Activated CD8-positive, alpha-beta memory T cell treated with anti-CD3 and anti-CD28 coated beads, Interleukin-2, amount 50 U/mL, for 4 hours (primary cell): Measurements from ENCODE around the gene NUP62.
"Not testable (repeated sequence)": the region's sequence is repeated elsewhere in the genome, so short reads cannot be mapped to it uniquely, and the experiment has no call there.

Experiments used
- DNase-seq: peaks from one replicate; pipeline ENCODE4 v3.0.0-alpha.2; 2020

The NUP62 gene

DNA sequence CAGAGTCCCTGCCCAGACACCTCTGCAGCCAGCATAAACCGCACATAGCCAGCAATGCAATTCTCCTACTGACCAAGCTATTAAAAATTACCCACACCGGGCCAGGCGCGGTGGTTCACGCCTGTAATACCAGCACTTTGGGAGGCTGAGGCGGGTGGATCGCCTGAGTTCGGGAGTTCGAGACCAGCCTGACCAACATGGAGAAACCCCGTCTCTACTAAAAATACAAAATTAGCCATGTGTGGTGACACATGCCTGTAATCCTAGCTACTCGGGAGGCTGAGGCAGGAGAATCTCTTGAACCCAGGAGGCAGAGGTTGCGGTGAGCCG lies 4.5 kb downstream of the NUP62 start:
- not testable (repeated sequence) for DNase-seq

DNA sequence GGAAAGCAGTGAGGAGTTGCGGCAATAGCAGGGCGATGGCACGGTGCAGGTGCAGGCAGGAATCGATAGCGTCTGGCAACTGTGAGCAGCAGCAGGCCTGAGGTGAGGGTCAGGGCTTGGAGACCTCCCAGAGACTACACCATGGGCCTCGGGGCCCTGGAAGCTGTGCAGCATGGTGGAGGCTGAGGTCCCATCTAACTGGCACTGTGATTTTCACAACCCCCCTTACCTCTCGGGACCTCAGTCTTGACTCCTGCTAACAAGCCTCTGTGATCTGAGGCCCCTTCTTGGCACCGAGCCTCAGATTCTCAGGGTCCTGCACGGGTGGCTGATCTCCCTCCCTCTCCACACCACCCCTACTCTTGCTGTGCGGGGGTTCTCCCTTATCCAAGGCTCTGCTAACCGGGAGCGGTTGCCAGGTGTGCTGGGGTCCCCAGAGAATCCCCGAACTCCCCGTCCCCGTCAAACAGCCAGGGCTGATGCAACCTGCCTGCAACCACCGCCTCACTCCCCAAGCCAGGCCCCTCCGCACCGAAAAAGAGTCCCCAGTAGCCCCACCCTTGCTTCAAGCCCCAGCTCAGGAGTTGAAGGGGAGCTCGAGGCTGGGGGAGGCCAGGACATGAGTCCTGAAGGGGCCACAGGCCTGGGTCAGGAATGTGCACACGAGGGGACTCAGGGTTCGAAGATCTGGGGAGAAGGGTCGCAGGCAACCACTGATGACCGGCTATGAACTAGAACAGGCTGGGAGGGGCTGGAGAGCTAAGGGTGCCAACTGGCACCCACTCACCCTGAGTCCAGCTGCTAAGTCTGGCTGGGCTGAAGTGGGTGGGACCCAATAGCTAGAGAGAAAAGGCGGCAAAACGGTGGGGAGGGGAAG lies 5.1 kb downstream of the NUP62 start:
- DNase-seq: no peak

DNA sequence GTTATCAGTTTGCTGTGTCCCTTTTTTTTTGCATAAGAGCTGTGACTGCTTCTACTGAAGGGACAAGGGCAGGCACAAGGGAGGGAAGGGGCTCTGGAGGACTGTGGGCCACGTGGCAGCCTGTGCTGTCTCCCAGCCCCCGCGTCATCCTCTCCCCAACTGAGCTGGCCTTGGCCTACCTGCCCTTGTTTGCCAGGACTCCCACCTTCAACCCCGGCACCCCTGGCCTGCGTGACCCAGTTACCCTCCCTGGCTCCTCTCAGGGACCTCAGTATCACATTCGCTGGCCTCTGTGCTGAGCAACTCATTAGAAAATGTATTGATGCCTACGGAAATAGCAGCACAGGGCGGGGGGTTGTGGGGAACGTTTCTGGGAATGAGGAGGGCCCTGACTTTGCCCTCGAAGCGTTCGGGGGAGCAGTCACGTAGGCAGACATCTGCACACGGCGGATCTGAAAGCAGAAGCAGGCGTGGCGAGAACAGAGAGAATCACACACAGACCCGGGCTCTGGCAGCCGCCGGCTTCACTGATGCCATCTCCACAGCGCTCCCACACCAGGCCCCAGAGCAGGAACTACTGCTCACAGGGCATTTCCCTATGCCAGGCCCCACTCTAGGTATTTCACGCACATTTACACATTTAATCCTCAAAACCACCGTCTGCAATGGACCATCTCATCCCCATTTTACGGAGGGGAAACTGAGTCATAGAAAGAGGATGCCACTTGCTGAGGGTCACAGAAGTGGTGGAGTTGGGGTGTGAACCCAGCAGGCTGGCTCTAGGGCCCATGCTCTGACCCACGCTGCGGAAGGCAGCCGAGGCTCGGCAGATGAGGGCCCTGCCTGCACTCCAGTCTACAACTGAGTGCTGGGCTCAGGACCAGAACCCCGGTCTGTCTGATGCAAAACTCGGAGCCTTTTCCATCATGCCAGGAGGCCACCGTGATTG lies 6.0 kb downstream of the NUP62 start:
- no peak for DNase-seq

DNA sequence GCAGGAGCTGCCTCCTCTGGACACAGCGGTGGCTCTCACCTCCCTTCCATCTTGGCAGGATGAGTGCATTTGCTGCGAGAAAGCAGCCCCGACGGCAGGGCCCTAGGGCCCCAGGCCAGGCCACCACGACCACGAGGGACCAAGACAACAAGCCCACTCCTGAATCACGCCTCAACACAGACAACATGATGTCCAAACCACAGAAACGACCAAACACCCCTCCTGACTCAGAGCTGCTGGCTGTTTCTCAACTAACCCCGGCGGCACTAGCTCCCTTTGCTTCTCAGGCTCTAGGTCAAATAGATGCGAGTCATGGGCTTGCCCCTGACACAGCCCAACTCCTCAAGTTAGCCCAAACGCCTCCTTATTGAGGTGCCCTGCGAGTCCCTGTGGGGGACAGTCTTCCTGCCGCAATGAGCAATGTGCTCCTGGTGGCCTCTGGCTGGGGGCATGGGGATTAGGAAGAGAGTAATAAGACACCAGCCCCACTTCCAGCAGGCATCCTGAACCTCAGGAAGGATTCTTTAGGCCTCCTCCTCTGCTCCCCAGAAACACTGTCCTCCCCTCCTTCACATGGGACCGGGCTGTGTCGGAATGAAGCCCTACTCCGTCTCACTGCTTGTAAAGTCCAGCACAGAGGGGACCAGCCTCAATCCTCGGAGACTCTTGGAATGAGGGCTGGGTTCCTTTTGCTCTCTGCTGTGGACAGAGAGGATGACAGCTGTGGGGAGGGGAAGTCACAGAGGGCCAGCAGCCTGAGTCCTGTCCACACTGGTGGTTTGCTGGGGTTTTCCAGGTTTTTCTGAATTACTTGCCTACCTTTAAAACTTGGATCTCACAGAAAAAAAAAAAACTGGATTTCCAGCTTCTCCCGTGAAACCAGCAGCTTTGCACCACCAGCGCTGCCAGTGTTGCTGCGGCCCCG lies 7.2 kb downstream of the NUP62 start:
- no peak for DNase-seq

DNA sequence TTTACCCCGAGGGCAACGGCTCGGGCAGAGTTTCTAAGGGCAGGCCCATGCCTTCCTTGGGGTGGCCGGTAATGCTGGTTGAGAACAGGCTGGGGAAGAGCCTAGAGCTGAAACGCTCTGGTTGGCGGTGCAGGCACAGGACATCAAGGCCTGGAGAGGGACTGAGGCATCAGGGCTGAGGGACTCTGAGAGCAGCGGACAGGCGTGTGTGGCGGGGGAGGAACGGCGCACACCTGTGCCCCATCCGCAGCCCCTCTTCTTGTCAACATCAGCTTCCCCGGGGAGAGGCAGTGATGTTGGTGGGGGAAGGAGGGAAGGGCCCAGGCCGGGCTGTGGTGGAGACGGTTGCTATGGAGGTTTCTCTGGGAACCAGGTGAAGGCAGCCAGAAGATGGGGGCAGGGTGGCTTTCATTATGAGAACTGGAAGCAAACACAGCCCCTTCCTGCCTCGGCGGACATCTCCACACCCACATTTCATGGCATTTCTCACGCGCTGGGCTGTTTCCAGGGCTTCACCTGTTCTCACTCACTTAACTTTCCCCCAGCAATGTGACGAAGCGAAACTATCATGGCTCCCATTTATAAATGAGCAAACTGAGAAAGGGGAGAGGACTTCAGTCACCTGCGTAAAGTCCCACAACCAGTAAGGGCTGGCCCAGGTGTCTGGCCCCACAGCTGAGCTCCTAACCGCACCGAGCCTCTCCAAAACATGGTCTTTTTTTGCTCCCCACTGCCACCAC lies 8.5 kb downstream of the NUP62 start:
- DNase-seq: no peak

DNA sequence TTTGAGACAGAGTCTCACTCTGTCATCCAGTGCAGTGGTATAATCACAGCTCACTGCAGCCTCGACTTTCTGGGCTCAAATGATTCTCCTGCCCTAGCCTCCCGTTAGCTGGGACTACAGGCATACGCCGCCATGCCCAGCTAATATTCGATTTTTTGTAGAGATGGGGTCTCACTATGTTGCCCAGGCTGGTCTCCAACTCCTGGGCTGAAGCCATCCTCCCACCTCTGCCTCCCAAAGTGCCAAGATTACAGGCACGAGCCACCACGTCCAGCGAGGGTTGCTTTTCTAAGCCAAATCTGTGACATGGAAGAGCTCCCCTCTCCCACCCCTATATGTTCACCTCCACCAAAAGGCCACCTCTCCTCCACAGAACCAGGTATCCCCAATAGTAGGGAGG lies 11.2 kb downstream of the NUP62 start:
- no peak for DNase-seq

DNA sequence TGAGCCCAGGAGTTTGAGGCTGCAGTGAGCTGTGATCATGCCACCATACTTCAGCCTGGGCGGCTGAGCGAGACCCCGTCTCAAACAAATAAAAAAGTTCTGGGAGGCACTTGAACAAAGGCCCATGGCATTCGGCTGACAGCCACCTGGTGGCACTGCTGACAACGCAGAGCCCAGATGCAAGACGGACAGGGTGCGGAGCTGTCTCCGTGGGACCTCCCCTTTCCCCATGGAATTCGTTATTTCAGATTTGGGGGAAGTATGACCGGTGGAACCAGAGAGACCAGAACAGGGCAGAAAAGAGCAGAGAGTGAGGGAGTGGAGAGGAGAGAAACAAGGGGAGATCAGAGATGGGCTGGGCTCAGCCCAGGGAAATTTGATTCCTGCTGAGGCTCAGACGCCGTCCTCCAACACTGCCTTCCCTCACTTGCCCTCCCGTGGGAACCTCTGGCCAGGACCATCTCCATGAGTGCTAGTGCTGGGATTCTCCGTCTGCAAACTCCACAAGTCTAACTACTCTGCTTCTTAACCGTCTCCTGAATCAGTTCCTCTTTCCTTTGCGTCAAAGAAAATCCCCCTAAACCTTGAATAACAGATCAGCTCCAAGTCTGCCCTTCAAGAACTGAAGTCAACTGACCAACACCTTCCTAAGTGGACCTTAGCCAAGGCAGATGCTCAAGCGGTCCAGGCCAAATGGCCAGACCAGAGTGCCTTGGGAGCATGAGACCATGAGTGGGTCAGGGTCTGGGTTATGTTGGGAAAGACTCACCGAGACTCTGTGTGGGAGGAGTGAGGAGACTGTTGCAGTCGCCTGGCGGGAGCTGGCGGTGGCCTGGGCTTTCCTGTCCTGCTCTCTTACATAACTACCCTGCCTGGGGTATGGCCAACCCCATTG lies 12.2 kb downstream of the NUP62 start:
- DNase-seq: no peak

DNA sequence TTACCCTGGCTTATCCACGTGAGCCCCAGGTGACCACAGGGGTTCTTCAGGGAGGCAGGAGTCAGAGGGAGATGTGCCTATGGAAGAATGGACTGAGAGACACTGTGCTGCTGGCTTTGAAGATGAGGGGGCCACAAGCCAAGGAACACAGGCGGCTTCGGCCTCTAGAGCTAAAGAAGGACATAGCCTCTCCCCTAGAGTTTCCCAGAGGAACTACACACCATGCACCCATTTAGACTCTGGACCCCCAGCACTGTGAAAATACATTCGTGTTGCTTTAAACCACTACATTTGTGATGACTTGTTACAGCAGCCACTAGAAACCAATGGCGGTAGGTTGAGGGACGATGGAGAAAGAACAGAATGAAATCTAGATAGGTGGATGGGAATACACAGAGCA lies 14.0 kb downstream of the NUP62 start:
- DNase-seq: no peak

DNA sequence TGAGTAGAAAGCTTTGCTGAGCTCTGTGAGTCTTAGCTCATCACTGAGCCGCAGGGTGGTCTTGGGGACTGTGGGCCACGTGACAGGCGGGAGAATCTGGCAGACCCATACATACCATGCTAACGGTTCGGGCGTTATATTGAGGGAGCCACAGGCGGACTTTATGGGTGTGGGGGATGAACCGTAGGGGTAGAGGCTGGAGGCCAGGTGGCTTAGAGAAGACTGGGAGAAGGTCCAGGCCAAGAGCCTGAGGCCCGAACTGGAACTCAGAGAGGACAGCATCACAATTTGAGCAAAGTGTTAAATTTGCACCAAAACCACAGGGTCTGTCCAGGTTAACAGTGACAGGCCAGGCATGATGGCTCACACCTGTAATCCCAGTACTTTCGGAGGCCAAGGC lies 15.6 kb downstream of the NUP62 start:
- DNase-seq: no peak

DNA sequence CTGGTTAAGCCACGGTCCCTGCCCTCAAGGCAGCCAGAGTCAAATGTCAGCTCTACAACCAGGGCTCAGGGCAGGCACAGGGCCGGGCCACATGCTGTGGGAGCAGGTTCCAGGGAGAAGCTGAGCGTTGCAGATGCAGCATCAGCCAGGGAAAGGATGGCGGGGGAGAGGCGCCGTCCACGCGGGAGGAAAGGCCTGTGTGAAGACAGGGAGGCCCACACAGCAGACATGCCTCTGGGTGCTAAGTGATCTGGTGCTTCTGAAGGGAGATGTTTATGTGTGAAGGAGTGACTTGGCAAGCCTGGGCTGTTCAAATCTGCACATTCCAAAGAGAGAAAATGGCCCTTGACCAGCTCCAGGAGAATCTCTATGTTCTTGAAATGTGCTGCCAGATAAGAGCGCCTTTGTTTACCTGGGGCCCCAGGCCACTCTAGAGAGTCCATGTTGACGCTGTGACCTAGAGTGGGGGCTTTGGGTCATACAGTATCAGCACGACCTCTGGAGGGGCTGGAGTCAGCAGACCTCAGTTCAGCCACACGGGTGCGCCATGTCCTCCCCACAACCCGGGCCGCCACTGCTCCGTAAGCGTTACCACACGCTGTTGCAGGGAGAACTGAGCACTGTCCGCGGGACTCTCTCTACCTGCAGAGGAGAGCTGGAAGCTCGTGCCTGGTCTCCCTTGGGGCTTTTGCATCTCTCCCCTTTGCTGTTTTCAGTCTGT lies 16.2 kb downstream of the NUP62 start:
- DNase-seq: no peak

DNA sequence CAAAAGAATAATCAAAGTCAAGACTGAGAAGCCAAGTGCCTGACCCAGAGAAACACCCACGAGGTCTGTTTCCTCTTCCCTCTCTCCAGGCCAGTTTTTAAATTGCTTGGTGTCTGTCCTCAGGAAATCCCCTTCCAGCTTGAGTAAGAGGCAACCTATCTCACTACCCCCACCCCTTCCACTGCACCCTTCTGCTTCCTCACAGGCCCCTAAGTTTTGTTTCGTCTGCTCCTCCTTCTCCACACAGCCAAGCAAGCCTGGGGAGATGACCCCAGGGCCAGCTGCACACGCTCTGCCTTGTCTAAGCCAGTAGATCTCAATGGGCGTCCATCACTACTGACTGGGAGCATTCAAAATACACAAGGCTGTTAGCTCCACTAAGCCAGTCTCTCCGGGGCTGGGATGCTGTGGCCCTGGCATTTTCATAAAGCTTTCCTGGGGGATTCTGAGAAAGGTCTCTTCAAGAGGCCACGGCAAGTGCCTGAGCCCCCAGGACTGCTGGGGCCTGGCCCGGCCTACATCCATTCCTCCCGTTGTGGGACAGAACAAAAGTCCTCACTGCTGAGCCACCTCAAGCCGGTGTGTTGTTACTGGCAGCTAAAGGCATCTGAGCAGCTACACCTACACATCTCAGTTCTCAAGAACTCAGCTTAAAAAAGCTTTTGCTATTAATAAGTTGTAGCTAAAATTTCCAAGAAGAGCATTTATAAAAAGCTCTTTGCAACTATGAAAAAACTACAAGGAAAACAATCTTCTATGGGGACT lies 17.7 kb downstream of the NUP62 start:
- DNase-seq: no peak

DNA sequence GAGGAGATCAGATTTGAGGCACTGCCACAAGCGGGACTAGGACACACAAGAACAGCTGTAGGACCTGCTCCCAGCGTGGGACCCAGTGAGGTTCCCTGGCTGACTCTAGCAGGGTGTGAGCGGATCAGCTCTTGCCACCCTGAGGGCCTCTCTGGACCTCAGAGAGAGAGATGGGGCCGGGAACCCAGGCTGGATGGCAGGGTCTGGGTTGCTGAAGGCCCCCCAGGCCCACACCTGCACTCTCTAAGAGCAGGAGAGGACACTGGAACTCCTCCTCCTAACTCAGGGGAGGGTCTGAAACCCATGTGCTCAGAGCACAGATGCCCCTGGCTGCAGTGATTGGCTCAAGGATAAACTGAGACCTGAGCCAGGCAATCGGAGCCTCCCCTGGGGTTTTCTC lies 19.1 kb downstream of the NUP62 start:
- DNase-seq: no peak

DNA sequence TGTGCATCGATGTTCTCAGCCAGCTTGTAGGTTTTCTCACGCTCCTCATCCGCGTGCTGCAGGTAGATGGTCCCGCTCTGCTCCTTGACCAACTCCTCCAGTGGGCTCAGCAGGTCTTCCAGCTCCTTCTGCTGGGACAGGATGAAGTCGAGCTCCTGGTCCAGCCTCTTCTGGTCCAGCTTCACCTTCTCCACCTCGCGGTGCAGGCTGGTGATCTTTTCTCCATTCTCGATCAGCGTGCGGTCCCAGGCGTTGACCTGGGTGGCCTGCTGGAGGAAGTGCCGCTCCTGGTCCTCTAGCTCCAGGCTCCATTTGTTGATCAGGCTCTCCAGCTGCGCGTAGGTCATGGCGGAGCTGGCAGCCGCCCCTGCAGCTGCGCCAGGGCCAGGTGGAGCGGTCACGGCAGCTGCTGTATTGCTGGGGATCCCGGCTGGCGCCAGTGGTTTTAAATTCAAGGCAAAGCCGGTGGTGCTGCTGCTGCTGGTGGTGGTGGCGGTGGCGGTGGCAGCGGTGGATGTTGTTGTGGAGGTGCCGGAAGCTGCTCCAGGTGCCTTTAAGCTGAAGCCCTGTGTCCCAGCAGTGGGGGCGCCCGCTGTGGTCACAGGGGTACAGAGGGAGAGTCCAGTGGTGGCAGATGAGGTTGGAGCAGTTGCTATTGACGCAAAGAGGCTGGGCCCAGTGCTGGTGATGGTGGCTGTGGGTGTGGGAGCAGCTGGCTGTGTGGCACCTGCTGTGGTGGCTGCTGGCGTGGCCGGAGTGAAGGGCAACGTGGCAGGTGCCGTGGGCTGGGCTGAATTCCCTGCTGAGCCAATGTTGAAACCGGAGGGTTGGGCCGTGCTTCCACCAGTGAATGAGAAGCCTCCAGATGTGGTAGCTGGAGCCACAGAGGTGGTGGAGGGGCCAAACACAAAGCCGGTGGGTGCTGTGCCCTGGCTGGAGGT lies 20.6 kb downstream of the NUP62 start:
- DNase-seq: no peak

DNA sequence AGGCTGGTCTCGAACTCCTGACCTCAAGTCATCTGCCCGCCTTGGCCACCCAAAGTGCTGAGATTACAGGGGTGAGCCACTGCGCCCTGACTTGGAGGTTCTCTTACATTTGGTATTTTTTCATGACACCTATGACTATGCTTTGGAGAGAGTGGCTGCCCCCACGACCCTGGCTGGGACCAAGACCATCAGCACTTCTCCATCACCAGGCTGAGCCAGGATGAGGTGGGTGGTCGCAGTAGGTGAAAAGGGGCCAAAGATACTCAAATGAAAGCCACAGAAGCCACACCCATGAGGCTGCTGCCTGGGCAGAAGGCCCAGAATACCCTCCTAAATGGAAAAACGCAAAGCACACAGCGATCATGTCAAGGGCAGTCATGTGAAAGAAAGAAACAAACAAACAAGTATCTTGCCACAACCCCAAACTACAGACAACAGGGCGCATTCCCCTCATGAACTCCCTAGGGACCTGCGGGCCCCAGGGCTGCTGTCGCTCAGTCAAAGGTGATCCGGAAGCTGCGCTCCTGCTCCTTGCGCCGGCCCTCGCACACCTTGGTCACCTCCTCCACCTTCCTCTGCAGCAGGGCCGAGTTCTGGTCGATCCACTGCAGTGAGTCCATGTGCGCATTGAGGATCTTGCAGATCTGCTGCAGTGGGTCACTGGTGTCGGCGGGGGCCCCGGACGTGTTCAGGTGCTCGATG lies 21.4 kb downstream of the NUP62 start:
- DNase-seq: no peak

DNA sequence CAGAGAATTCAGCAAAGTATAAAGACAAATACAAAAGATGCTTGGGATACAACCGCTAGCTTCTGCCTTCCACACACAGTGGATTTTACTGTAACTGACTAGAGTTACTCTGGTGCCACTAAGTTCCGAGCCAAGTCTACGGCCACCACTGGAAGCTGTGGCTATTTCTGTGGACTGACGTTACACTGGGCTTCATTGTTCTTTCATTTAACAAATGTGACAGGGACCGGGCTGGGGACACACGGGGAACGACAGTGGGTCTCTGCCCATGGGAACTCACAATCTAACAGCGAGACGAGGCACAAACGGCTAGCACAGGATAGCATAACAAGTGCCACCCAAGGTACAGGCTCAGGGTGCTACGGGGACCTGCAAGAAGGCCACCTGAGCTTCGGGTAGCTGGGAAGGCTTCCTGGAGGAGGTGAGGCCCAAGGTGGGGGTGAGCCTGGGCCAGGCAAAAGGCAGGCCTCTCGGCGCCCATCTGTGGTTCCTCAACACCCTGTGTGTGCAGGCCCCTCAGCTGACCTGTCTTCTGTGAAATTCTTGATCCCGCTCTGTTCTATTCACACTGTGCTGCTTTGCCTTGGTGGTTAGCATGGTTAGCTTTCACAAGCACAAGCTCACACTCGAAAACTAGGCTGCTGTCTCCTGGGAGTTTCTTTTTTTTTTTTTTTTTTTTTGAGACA lies 22.3 kb downstream of the NUP62 start:
- no peak for DNase-seq

DNA sequence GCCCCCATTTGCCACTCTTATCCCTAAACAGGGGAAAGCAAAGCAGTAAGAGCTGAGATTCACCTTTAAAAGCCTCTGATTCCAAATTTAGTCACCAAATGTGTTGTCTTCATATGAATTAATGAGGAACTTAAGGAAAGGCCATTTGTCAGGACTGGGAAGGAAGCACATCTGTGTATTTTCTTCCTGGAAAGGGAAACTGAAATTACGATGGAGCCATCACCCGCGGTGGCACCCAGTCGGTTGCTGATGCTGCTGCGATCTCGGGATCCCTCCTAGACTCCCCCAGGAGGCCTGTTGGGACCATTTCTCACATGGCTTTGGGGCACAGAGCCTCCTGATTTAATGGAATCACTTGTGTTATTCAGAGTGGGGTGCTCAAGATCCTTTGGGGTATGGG lies 25.2 kb downstream of the NUP62 start:
- DNase-seq: no peak
